CD14-positive monocyte (primary cell): ENCODE measurements around the gene MCM10. TPM values are rescaled to one million over a fixed set of nuclear protein-coding genes. Genes with fewer than 3 reads are reported as not detected.

ENCODE experiments used
- DNase-seq, 3 donors: peaks; one replicate each; pipeline ENCODE4 v3.0.0-alpha.2; 2011 to 2022
- H2AFZ ChIP-seq: 2 replicates; pipeline ENCODE4 v1.6.0; 2012; ENCODE audit warnings: mild to moderate bottlenecking, low read depth, low read length, inconsistent platforms; ENCODE audit not compliant: insufficient read depth, poor library complexity, severe bottlenecking
- H3K27ac ChIP-seq, 2 donors: 1 replicate in 1 of 2; 2 replicates in 1 of 2; pipeline ENCODE4 v1.5.1; 2012 to 2013; ENCODE audit warnings: low read length in 2 of 2, control low read depth in 1 of 2, inconsistent platforms in 1 of 2, low read depth in 1 of 2, mild to moderate bottlenecking in 1 of 2
- H3K27me3 ChIP-seq, 2 donors: one replicate each; pipeline versions ENCODE4 v1.6.0 to v1.6.1; 2011 to 2013; ENCODE audit warnings: low read length in 2 of 2; ENCODE audit not compliant: control insufficient read depth in 2 of 2, insufficient read depth in 2 of 2
- H3K36me3 ChIP-seq, 2 donors: replicated peaks in 1 of 2; 1 replicate in 1 of 2; 2 replicates in 1 of 2; pipeline versions ENCODE4 v1.5.1 to v1.6.1; 2012 to 2013; ENCODE audit warnings: low read length in 2 of 2, control low read depth in 1 of 2, inconsistent platforms in 1 of 2, mild to moderate bottlenecking in 1 of 2; ENCODE audit not compliant: insufficient read depth in 2 of 2, control insufficient read depth in 1 of 2
- H3K4me1 ChIP-seq, 2 donors: 1 replicate in 1 of 2; 2 replicates in 1 of 2; pipeline versions ENCODE4 v1.5.1 to v1.6.1; 2012 to 2013; ENCODE audit warnings: low read length in 2 of 2, control low read depth in 1 of 2, inconsistent platforms in 1 of 2, mild to moderate bottlenecking in 1 of 2, moderate library complexity in 1 of 2; ENCODE audit not compliant: insufficient read depth in 2 of 2, control insufficient read depth in 1 of 2
- H3K4me2 ChIP-seq: replicated peaks from 2 replicates; pipeline ENCODE3; 2012; ENCODE audit warnings: low read length, moderate library complexity, mild to moderate bottlenecking; ENCODE audit not compliant: poor library complexity, severe bottlenecking; ENCODE audit errors: extremely low read depth
- H3K4me3 ChIP-seq, 3 experiments: fragments of 200-600 bp in 1 of 3; sonication (generic) in 1 of 3; replicated peaks in 1 of 3; 1 replicate in 2 of 3; 2 replicates in 1 of 3; pipeline ENCODE4 v1.5.1; 2011 to 2013; ENCODE audit warnings: low read length in 3 of 3, mild to moderate bottlenecking in 3 of 3, control low read depth in 2 of 3, low read depth in 2 of 3, inconsistent platforms in 1 of 3, moderate library complexity in 1 of 3
- H3K79me2 ChIP-seq: 2 replicates; pipeline ENCODE4 v1.6.0; 2012; ENCODE audit warnings: mild to moderate bottlenecking, control low read depth, inconsistent platforms, low read length, moderate library complexity; ENCODE audit not compliant: insufficient read depth
- H3K9ac ChIP-seq: 2 replicates; pipeline ENCODE4 v1.6.0; 2017; ENCODE audit warnings: low read length, mild to moderate bottlenecking; ENCODE audit not compliant: insufficient read depth, poor library complexity, severe bottlenecking
- H3K9me3 ChIP-seq, 2 donors: replicated peaks in 1 of 2; 1 replicate in 1 of 2; 2 replicates in 1 of 2; pipeline versions ENCODE4 v1.5.1 to v1.6.1; 2012 to 2013; ENCODE audit warnings: low read length in 2 of 2, control low read depth in 1 of 2; ENCODE audit not compliant: control insufficient read depth in 1 of 2, insufficient read depth in 1 of 2
- H4K20me1 ChIP-seq: 2 replicates; pipeline ENCODE4 v1.6.0; 2012; ENCODE audit warnings: mild to moderate bottlenecking, low read length, control low read depth, moderate library complexity; ENCODE audit not compliant: insufficient read depth
- H3K27ac Mint-ChIP-seq, 7 donors: one replicate each; pipeline ENCODE4 v1.8.0; 2020; ENCODE audit warnings: mild to moderate bottlenecking in 7 of 7, mixed read lengths in 7 of 7, moderate library complexity in 6 of 7, inconsistent platforms in 2 of 7
- H3K27me3 Mint-ChIP-seq, 3 donors: one replicate each; pipeline ENCODE4 v1.8.0; 2021 to 2022; ENCODE audit warnings: low read depth in 3 of 3, mild to moderate bottlenecking in 3 of 3, mixed read lengths in 3 of 3, moderate library complexity in 3 of 3, inconsistent platforms in 1 of 3
- H3K36me3 Mint-ChIP-seq, 2 donors: one replicate each; pipeline ENCODE4 v1.8.0; 2020; ENCODE audit warnings: mixed read lengths in 2 of 2, inconsistent platforms in 1 of 2, mild to moderate bottlenecking in 1 of 2
- H3K4me1 Mint-ChIP-seq: one replicate; pipeline ENCODE4 v1.8.0; 2020; ENCODE audit warnings: mild to moderate bottlenecking, mixed read lengths
- H3K4me3 Mint-ChIP-seq, 2 donors: one replicate each; pipeline ENCODE4 v1.8.0; 2020; ENCODE audit warnings: mild to moderate bottlenecking in 2 of 2, mixed read lengths in 2 of 2, moderate library complexity in 1 of 2
- H3K9me3 Mint-ChIP-seq, 7 donors: one replicate each; pipeline ENCODE4 v1.8.0; 2020 to 2022; ENCODE audit warnings: mixed read lengths in 7 of 7, mild to moderate bottlenecking in 6 of 7, moderate library complexity in 6 of 7, inconsistent platforms in 2 of 7
- CTCF ChIP-seq: fragments of 200-600 bp; IDR thresholded peaks from one replicate; pipeline ENCODE4 v1.8.0; 2022; ENCODE audit warnings: antibody characterized with exemption, mild to moderate bottlenecking
- WGBS: methylation state at CpG from one replicate; pipeline ENCODE4 v1.1.5; 2013; ENCODE audit warnings: missing lambda C conversion rate; ENCODE audit not compliant: insufficient coverage; 5-methylcytosine and 5-hydroxymethylcytosine counted together
- intact Hi-C, 2 donors: fragments of 100-400 bp; cut with micrococcal nuclease; formaldehyde crosslinking; loops; one replicate each; pipeline versions ENCODE4 v1.15.0 to v1.15.1; 2023
- polyA plus RNA-seq, 3 donors: library from polyadenylated mRNA; depleted of rRNA in 1 of 3; unstranded in 2 of 3; stranded (reverse) in 1 of 3; fragments of 300-500 nt in 2 of 3; fragments of >200 nt in 1 of 3; fragmentation: Illumina TruSeq in 2 of 3; gene quantifications; 1 replicate in 2 of 3; 2 replicates in 1 of 3; pipeline ENCODE4 v1.2.3, GENCODE V29; 2012 to 2021

MCM10 gene
- polyA plus RNA-seq, 3 donors: not detected

GRCh38 chr10:13231190-13231589 is 69.8 kb downstream of the MCM10 start:
- no peaks in the 10 kb centered on the region for H3K4me1 Mint-ChIP-seq
- Histone ChIP-seq H2AFZ (no peak overlapping the region), H3K27ac (no peak overlapping the region), H3K79me2 (no peaks in the 10 kb centered on the region), H3K4me2 (no peak overlapping the region), H3K36me3 (no peaks in the 10 kb centered on the region), H3K4me1 (no peaks in the 10 kb centered on the region), H3K9ac (no peak overlapping the region), H3K4me3 (no peak overlapping the region), H4K20me1 (no peaks in the 10 kb centered on the region), H3K9me3 (no peaks in the 10 kb centered on the region), H3K27me3 (no peaks in the 10 kb centered on the region)
- H3K9me3 Mint-ChIP-seq: no peaks in the 10 kb centered on the region
- no peak for TF ChIP-seq CTCF
- no peak overlapping the region for H3K4me3 Mint-ChIP-seq
- no peak for DNase-seq
- no peak overlapping the region for H3K27ac Mint-ChIP-seq
- no peaks in the 10 kb centered on the region for H3K36me3 Mint-ChIP-seq
- peaks cover 2 to 7% (median 3%) of the 10 kb centered on the region in 3 donors for H3K27me3 Mint-ChIP-seq
- 92% methylated on average over 5 of the region's 9 CpGs for WGBS
- intact Hi-C loops: no loop called here

- H3K4me1 Mint-ChIP-seq: no peaks in the 10 kb centered on the region
- H3K27me3 Mint-ChIP-seq: peaks cover 2 to 7% (median 3%) of the 10 kb centered on the region in 3 donors
- no peaks in the 10 kb centered on the region for H3K36me3 Mint-ChIP-seq
- H3K9me3 Mint-ChIP-seq: no peaks in the 10 kb centered on the region
- Histone ChIP-seq H3K27ac (no peak overlapping the region), H3K4me1 (no peaks in the 10 kb centered on the region), H2AFZ (no peak overlapping the region), H3K4me3 (no peak overlapping the region), H4K20me1 (no peaks in the 10 kb centered on the region), H3K9me3 (no peaks in the 10 kb centered on the region), H3K79me2 (no peaks in the 10 kb centered on the region), H3K27me3 (no peaks in the 10 kb centered on the region), H3K4me2 (no peak overlapping the region), H3K36me3 (no peaks in the 10 kb centered on the region), H3K9ac (no peak overlapping the region)
- intact Hi-C loops: no loop called here
- WGBS: 93% methylated on average over 4 of the region's 6 CpGs
- TF ChIP-seq CTCF: no peak
- H3K27ac Mint-ChIP-seq: no peak overlapping the region
- DNase-seq: no peak
- H3K4me3 Mint-ChIP-seq: no peak overlapping the region
These were observed 70.5 kb downstream of the MCM10 start for GRCh38 chr10:13231808-13232207.
